Panc1 (cell line): ENCODE measurements around the gene CPA1. TPM values are rescaled to one million over a fixed set of nuclear protein-coding genes. Genes with fewer than 3 reads are reported as not detected.

Source experiments
- ATAC-seq: fragments of 200-7000 bp; cut with Tn5 transposase; 2 replicates; pipeline ENCODE4 v1.9.1; 2020; ENCODE audit warnings: mild to moderate bottlenecking, moderate library complexity
- BruUV-seq: library from RNA; stranded (reverse); fragments of 400-500 nt; replicated peaks from 2 replicates; lab custom pipeline; 2021; lab: Mats Ljungman, UMichigan
- CTCF ChIA-PET: fragments of 300-600 bp; sonication (Branson Sonifier 250); formaldehyde crosslinking; loops from one replicate; lab custom pipeline; 2022; ENCODE audit warnings: antibody characterized with exemption; lab: Charles Lee
- POLR2A ChIA-PET: fragments of 300-600 bp; sonication (Branson Sonifier 250); formaldehyde crosslinking; loops from one replicate; lab custom pipeline; 2022; ENCODE audit warnings: antibody characterized with exemption; lab: Charles Lee
- DNase-seq: peaks from one replicate; pipeline ENCODE4 v3.0.0-alpha.2; 2010; ENCODE audit warnings: low read depth, low spot score
- H3K27ac ChIP-seq: 2 replicates; pipeline ENCODE4 v1.5.1; 2011; ENCODE audit warnings: mild to moderate bottlenecking, low read length, inconsistent platforms
- H3K27me3 ChIP-seq: fragments of 200-500 bp; sonication (Bioruptor generic); 2 replicates; pipeline ENCODE4 v1.6.0; 2014; ENCODE audit warnings: low read length, inconsistent platforms; ENCODE audit not compliant: control insufficient read depth, insufficient read depth
- H3K36me3 ChIP-seq: fragments of 200-500 bp; sonication (Bioruptor generic); 2 replicates; pipeline ENCODE4 v1.5.1; 2014; ENCODE audit warnings: inconsistent platforms, mild to moderate bottlenecking, low read length, moderate library complexity; ENCODE audit not compliant: control insufficient read depth, insufficient read depth
- H3K4me1 ChIP-seq: 2 replicates; pipeline ENCODE4 v1.5.1; 2011; ENCODE audit warnings: inconsistent platforms, mild to moderate bottlenecking, low read length, moderate library complexity; ENCODE audit not compliant: control insufficient read depth, insufficient read depth
- H3K4me3 ChIP-seq, 2 experiments: 2 replicates each; pipeline ENCODE4 v1.5.1; 2011 to 2012; ENCODE audit warnings: low read depth in 2 of 2, low read length in 2 of 2, mild to moderate bottlenecking in 2 of 2, inconsistent platforms in 1 of 2, moderate library complexity in 1 of 2
- H3K9me3 ChIP-seq: fragments of 200-500 bp; sonication (Bioruptor generic); 2 replicates; pipeline ENCODE4 v1.5.1; 2014; ENCODE audit warnings: low read depth, mild to moderate bottlenecking, inconsistent platforms, low read length, moderate library complexity; ENCODE audit not compliant: control insufficient read depth, insufficient read depth
- POLR2AphosphoS5 ChIP-seq: IDR thresholded peaks from 2 replicates; pipeline ENCODE4 v1.6.1; 2012; ENCODE audit warnings: mild to moderate bottlenecking, low read depth, low read length, moderate library complexity
- REST ChIP-seq, 2 experiments: IDR thresholded peaks; 2 replicates each; pipeline ENCODE4 v1.6.1; 2011 to 2012; ENCODE audit warnings: low read depth in 2 of 2, control low read depth in 1 of 2, low read length in 1 of 2, mild to moderate bottlenecking in 1 of 2, moderate library complexity in 1 of 2; ENCODE audit not compliant: insufficient read depth in 1 of 2
- SIN3A ChIP-seq: IDR thresholded peaks from 2 replicates; pipeline ENCODE4 v1.6.1; 2012; ENCODE audit warnings: low read depth, mild to moderate bottlenecking, low read length, moderate library complexity, borderline replicate concordance; ENCODE audit not compliant: insufficient read depth
- TCF7L2 ChIP-seq: IDR thresholded peaks from 2 replicates; pipeline ENCODE4 v1.6.1; 2011; ENCODE audit warnings: mild to moderate bottlenecking, low read depth, low read length, inconsistent platforms
- in situ Hi-C: cut with HindIII; loops from 2 replicates; pipeline ENCODE4 v1.10.0; 2016; ENCODE audit warnings: low sequenced_read_pairs, low pct_unique_long_range_greater_than_20kb
- intact Hi-C: fragments of 100-400 bp; cut with micrococcal nuclease; formaldehyde crosslinking; loops from one replicate; pipeline ENCODE4 v1.10.0; 2022; ENCODE audit not compliant: unreplicated experiment
- total RNA-seq: library from RNA; stranded (reverse); gene quantifications from one replicate; pipeline ENCODE4 v1.2.1, GENCODE V29; 2021; ENCODE audit not compliant: unreplicated experiment
- TF ChIP-seq, protein P1 (sequence below): fragments of 450-650 bp; IDR thresholded peaks from 2 replicates; pipeline ENCODE4 v1.5.1; 2017; ENCODE audit warnings: mild to moderate bottlenecking

CPA1 gene
- total RNA-seq, 1 experiment from 2014 or later: 7.6 TPM

DNA sequence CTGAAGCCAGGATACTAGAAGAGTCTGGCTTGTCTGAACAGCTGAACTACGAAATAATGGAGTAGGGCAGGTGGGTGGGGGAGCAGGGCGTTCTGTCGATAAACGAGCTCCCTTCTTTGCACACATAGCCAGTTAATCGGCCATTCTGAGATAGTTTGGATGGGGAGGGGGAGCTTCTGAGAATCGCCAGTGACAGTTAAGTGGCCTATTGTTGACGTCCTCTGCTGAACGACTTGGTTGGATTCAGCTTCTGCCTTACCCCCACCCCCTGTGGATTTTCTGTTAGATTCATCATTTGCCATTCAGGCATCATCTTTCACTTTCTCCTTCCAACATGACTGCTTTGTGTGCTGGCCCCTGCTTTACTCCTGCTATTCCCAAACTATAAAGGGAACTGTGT, 35.2 kb upstream of the CPA1 start:
- H3K27ac ChIP-seq: no peak overlapping the region
- intact Hi-C loops (no loop called here), in situ Hi-C loops (no loop called here)
- POLR2A ChIA-PET: no interaction called here
- no peaks in the 10 kb centered on the region for H3K27me3 ChIP-seq
- H3K4me1 ChIP-seq: no peaks in the 10 kb centered on the region
- H3K36me3 ChIP-seq: no peaks in the 10 kb centered on the region
- ATAC-seq: no peak
- no TSS peak for BruUV-seq
- CTCF ChIA-PET: no interaction called here
- H3K4me3 ChIP-seq: no peak overlapping the region
- TF ChIP-seq REST (IDR thresholded peaks at IDR 0.05; ENCODE audit: insufficient read depth in 1 of 2, low read depth in 2 of 2, low read length in 1 of 2) (no peak), POLR2AphosphoS5 (no peak)
- TF ChIP-seq, protein P1, sequence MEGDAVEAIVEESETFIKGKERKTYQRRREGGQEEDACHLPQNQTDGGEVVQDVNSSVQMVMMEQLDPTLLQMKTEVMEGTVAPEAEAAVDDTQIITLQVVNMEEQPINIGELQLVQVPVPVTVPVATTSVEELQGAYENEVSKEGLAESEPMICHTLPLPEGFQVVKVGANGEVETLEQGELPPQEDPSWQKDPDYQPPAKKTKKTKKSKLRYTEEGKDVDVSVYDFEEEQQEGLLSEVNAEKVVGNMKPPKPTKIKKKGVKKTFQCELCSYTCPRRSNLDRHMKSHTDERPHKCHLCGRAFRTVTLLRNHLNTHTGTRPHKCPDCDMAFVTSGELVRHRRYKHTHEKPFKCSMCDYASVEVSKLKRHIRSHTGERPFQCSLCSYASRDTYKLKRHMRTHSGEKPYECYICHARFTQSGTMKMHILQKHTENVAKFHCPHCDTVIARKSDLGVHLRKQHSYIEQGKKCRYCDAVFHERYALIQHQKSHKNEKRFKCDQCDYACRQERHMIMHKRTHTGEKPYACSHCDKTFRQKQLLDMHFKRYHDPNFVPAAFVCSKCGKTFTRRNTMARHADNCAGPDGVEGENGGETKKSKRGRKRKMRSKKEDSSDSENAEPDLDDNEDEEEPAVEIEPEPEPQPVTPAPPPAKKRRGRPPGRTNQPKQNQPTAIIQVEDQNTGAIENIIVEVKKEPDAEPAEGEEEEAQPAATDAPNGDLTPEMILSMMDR: no peak
- peaks cover 4% of the 10 kb centered on the region; the same call in 1 of the 2 replicates for H3K9me3 ChIP-seq
- DNase-seq: no peak

GRCh38 chr7:130345725-130346124, 34.6 kb upstream of the CPA1 start:
- no peak for TF ChIP-seq POLR2AphosphoS5
- no peak for TF ChIP-seq REST (IDR thresholded peaks at IDR 0.05; ENCODE audit: insufficient read depth in 1 of 2, low read depth in 2 of 2, low read length in 1 of 2)
- TF ChIP-seq SIN3A: no peak
- TF ChIP-seq, protein P1: no peak
- TF ChIP-seq TCF7L2: no peak
- Histone ChIP-seq H3K36me3 (no peaks in the 10 kb centered on the region), H3K4me3 (no peak overlapping the region), H3K9me3 (peaks cover 4% of the 10 kb centered on the region; the same call in 1 of the 2 replicates), H3K27me3 (no peaks in the 10 kb centered on the region), H3K27ac (no peak overlapping the region), H3K4me1 (no peaks in the 10 kb centered on the region)
- intact Hi-C loops: no loop called here
- DNase-seq: no peak
- in situ Hi-C loops: no loop called here
- POLR2A ChIA-PET: no interaction called here
- no peak for ATAC-seq
- no TSS peak for BruUV-seq
- CTCF ChIA-PET: no interaction called here
